Mesothelial cell of epicardium (in vitro differentiated cells): Measurements from ENCODE around the gene ODC1. TPM values are rescaled to one million over a fixed set of nuclear protein-coding genes. Genes with fewer than 3 reads are reported as not detected.

Experiments used
- DNase-seq, 2 experiments: peaks; one replicate each; pipeline ENCODE4 v3.0.0; 2021; ENCODE audit warnings: low spot score in 2 of 2; ENCODE audit not compliant: unreplicated experiment in 2 of 2
- H3K27ac Mint-ChIP-seq: 2 replicates; pipeline ENCODE4 v1.8.0; 2021; ENCODE audit warnings: mixed read lengths
- H3K27me3 Mint-ChIP-seq: 2 replicates; pipeline ENCODE4 v1.8.0; 2021; ENCODE audit warnings: low read depth, mixed read lengths
- H3K36me3 Mint-ChIP-seq: 2 replicates; pipeline ENCODE4 v1.8.0; 2021; ENCODE audit warnings: mixed read lengths
- H3K4me1 Mint-ChIP-seq: 2 replicates; pipeline ENCODE4 v1.8.0; 2021; ENCODE audit warnings: mixed read lengths
- H3K4me3 Mint-ChIP-seq: 2 replicates; pipeline ENCODE4 v1.8.0; 2021; ENCODE audit warnings: mild to moderate bottlenecking, moderate library complexity, mixed read lengths
- H3K9me3 Mint-ChIP-seq: 2 replicates; pipeline ENCODE4 v1.8.0; 2021; ENCODE audit warnings: mixed read lengths
- CTCF ChIP-seq: fragments of 200-600 bp; sonication (generic); IDR thresholded peaks from one replicate; pipeline ENCODE4 v1.5.0; 2021; ENCODE audit warnings: antibody characterized with exemption; ENCODE audit not compliant: unreplicated experiment
- total RNA-seq: library from RNA; stranded (reverse); gene quantifications from 3 replicates; pipeline ENCODE4 v1.2.1, GENCODE V29; 2021

The ODC1 gene
- total RNA-seq, 1 donor from 2014 or later, result 148 TPM

- peaks cover under 1% of the 10 kb centered on the region for H3K36me3 Mint-ChIP-seq
- DNase-seq, result no peak
- no peaks in the 10 kb centered on the region for H3K9me3 Mint-ChIP-seq
- no peak for TF ChIP-seq CTCF
- no peak overlapping the region for H3K27ac Mint-ChIP-seq
- H3K27me3 Mint-ChIP-seq, result no peaks in the 10 kb centered on the region
- no peak overlapping the region for H3K4me3 Mint-ChIP-seq
- peaks cover 15% of the 10 kb centered on the region for H3K4me1 Mint-ChIP-seq
Measured at GRCh38 chr2:10406491-10407188, 41.5 kb downstream of the ODC1 start.

GRCh38 chr2:10406016-10406415, 42.1 kb downstream of the ODC1 start:
- TF ChIP-seq CTCF, result no peak
- Mint-ChIP-seq H3K27me3 (no peaks in the 10 kb centered on the region), H3K27ac (no peak overlapping the region), H3K36me3 (peaks cover 3% of the 10 kb centered on the region), H3K9me3 (no peaks in the 10 kb centered on the region), H3K4me1 (peaks cover 15% of the 10 kb centered on the region), H3K4me3 (no peak overlapping the region)
- no peak for DNase-seq

GRCh38 chr2:10405448-10405847, 42.7 kb downstream of the ODC1 start:
- no peak for TF ChIP-seq CTCF
- H3K27ac Mint-ChIP-seq, result no peak overlapping the region
- no peaks in the 10 kb centered on the region for H3K27me3 Mint-ChIP-seq
- peaks cover 15% of the 10 kb centered on the region for H3K4me1 Mint-ChIP-seq
- DNase-seq, result no peak
- H3K9me3 Mint-ChIP-seq, result no peaks in the 10 kb centered on the region
- H3K4me3 Mint-ChIP-seq, result no peak overlapping the region
- H3K36me3 Mint-ChIP-seq, result peaks cover 3% of the 10 kb centered on the region

GRCh38 chr2:10404324-10405143, 43.6 kb downstream of the ODC1 start:
- no peaks in the 10 kb centered on the region for H3K9me3 Mint-ChIP-seq
- no peaks in the 10 kb centered on the region for H3K27me3 Mint-ChIP-seq

GRCh38 chr2:10402653-10403215, 45.4 kb downstream of the ODC1 start:
- no peaks in the 10 kb centered on the region for H3K9me3 Mint-ChIP-seq
- H3K27me3 Mint-ChIP-seq, result no peaks in the 10 kb centered on the region
- no peak overlapping the region for H3K27ac Mint-ChIP-seq
- DNase-seq, result no peak
- no peaks in the 10 kb centered on the region for H3K4me1 Mint-ChIP-seq
- no peak overlapping the region for H3K4me3 Mint-ChIP-seq
- TF ChIP-seq CTCF, result no peak
- H3K36me3 Mint-ChIP-seq, result peaks cover 9% of the 10 kb centered on the region

More at GRCh38 chr2:10404324-10405143, 43.6 kb downstream of the ODC1 start:
- Mint-ChIP-seq H3K36me3 (peaks cover 7% of the 10 kb centered on the region), H3K27ac (no peak overlapping the region), H3K4me1 (peaks cover 15% of the 10 kb centered on the region), H3K4me3 (no peak overlapping the region)
- no peak for DNase-seq
- no peak for TF ChIP-seq CTCF
